Retina (tissue), 1 donor: ENCODE data around the gene RPLP1.
"Not testable (repeated sequence)": the region's sequence is repeated elsewhere in the genome, so short reads cannot be mapped to it uniquely, and the experiment has no call there.

ENCODE experiments used
- DNase-seq: peaks from one replicate; pipeline ENCODE4 v3.0.0-alpha.2; 2016

RPLP1 gene

GRCh38 chr15:69443032-69443611 is 9.5 kb upstream of the RPLP1 start:
- no peak for DNase-seq

GRCh38 chr15:69444686-69445085 is 7.9 kb upstream of the RPLP1 start:
- no peak for DNase-seq

- no peak for DNase-seq
These were observed 5.7 kb upstream of the RPLP1 start for GRCh38 chr15:69446953-69447352.

- DNase-seq: not testable (repeated sequence)
These were observed 2.4 kb upstream of the RPLP1 start for GRCh38 chr15:69450221-69450620.

GRCh38 chr15:69450968-69451695 is 1.5 kb upstream of the RPLP1 start:
- DNase-seq: no peak

- no peak for DNase-seq
These were observed 497 bp upstream of the RPLP1 start for GRCh38 chr15:69451951-69452691.

- no peak for DNase-seq
These were observed 2.3 kb downstream of the RPLP1 start for GRCh38 chr15:69454953-69455352.

GRCh38 chr15:69456208-69457166 is 3.9 kb downstream of the RPLP1 start:
- DNase-seq: no peak

- no peak for DNase-seq
These were observed 5.0 kb downstream of the RPLP1 start for GRCh38 chr15:69457304-69458280.

GRCh38 chr15:69459066-69459465 is 6.4 kb downstream of the RPLP1 start:
- DNase-seq: no peak

- no peak for DNase-seq
These were observed 7.9 kb downstream of the RPLP1 start for GRCh38 chr15:69460481-69460880.

GRCh38 chr15:69462030-69462492 is 9.4 kb downstream of the RPLP1 start:
- DNase-seq: no peak

GRCh38 chr15:69462493-69463181 is 10.0 kb downstream of the RPLP1 start:
- peak; percentile 97 for DNase-seq

GRCh38 chr15:69463182-69463756 is 10.7 kb downstream of the RPLP1 start:
- no peak for DNase-seq

GRCh38 chr15:69465253-69465652 is 12.6 kb downstream of the RPLP1 start:
- DNase-seq: no peak

GRCh38 chr15:69466733-69467132 is 14.1 kb downstream of the RPLP1 start:
- DNase-seq: no peak

GRCh38 chr15:69467636-69468035 is 15.0 kb downstream of the RPLP1 start:
- DNase-seq: no peak

- DNase-seq: peak; percentile 58
These were observed 15.9 kb downstream of the RPLP1 start for GRCh38 chr15:69468241-69469121.

- DNase-seq: no peak
These were observed 17.0 kb downstream of the RPLP1 start for GRCh38 chr15:69469467-69470201.
